SK-N-SH (cell line): Measurements from ENCODE around the gene INTS6. TPM values are rescaled to one million over a fixed set of nuclear protein-coding genes. Genes with fewer than 3 reads are reported as not detected.

Experiments
- CTCF ChIA-PET: fragments of 300-600, 350-600 bp; formaldehyde crosslinking; extraction: SDS; loops from one replicate; lab custom pipeline; 2021; lab: Yijun Ruan, JAX
- POLR2A ChIA-PET: fragments of 350-600 bp; sonication (Branson Sonifier 250); formaldehyde crosslinking; extraction: SDS; loops from one replicate; lab custom pipeline; 2020; ENCODE audit warnings: antibody characterized with exemption, inconsistent platforms; lab: Yijun Ruan, JAX
- DNase-seq: peaks from one replicate; pipeline ENCODE4 v3.0.0; 2012
- H2AFZ ChIP-seq: fragments of 200-600 bp; sonication (generic); 2 replicates; pipeline ENCODE4 v1.8.1; 2016; ENCODE audit warnings: antibody characterized with exemption, mild to moderate bottlenecking, low read depth
- H3F3A ChIP-seq: fragments of 200-600 bp; sonication (generic); replicated peaks from 2 replicates; pipeline ENCODE3; 2016; ENCODE audit warnings: antibody characterized with exemption, mild to moderate bottlenecking; ENCODE audit not compliant: insufficient read depth
- H3K27ac ChIP-seq, 2 experiments: fragments of 200-500 bp in 1 of 2; fragments of 200-600 bp in 1 of 2; sonication (Bioruptor generic) in 1 of 2; sonication (generic), shearing (Covaris generic) in 1 of 2; 2 replicates each; pipeline versions ENCODE4 v1.5.1 to v1.6.1; 2014 to 2016; ENCODE audit warnings: low read depth in 2 of 2, inconsistent platforms in 1 of 2, low read length in 1 of 2, mild to moderate bottlenecking in 1 of 2, mixed read lengths in 1 of 2
- H3K27me3 ChIP-seq: fragments of 200-600 bp; sonication (generic), shearing (Covaris generic); 2 replicates; pipeline ENCODE4 v1.6.1; 2016; ENCODE audit warnings: mixed run types; ENCODE audit not compliant: insufficient read depth
- H3K36me3 ChIP-seq, 2 experiments: fragments of 200-500 bp in 1 of 2; fragments of 200-600 bp in 1 of 2; sonication (Bioruptor generic) in 1 of 2; sonication (generic) in 1 of 2; replicated peaks in 1 of 2; 2 replicates each; pipeline versions ENCODE3 to v1.5.1; 2014 to 2016; ENCODE audit warnings: low read length in 1 of 2, mild to moderate bottlenecking in 1 of 2; ENCODE audit not compliant: insufficient read depth in 2 of 2, control insufficient read depth in 1 of 2
- H3K4me1 ChIP-seq, 2 experiments: fragments of 200-500 bp in 1 of 2; fragments of 200-600 bp in 1 of 2; sonication (Bioruptor generic) in 1 of 2; sonication (generic), shearing (Covaris generic) in 1 of 2; 2 replicates each; pipeline versions ENCODE4 v1.5.1 to v1.6.1; 2014 to 2016; ENCODE audit warnings: low read depth in 1 of 2, low read length in 1 of 2, mixed run types in 1 of 2; ENCODE audit not compliant: insufficient read depth in 2 of 2, control insufficient read depth in 1 of 2
- H3K4me2 ChIP-seq: fragments of 200-600 bp; sonication (generic), shearing (Covaris generic); 2 replicates; pipeline ENCODE4 v1.6.1; 2017; ENCODE audit warnings: mixed run types
- H3K4me3 ChIP-seq, 2 experiments: fragments of 200-500 bp in 1 of 2; fragments of 200-600 bp in 1 of 2; sonication (Bioruptor generic) in 1 of 2; sonication (generic), shearing (Covaris generic) in 1 of 2; 2 replicates each; pipeline versions ENCODE4 v1.5.1 to v1.8.1; 2014 to 2016; ENCODE audit warnings: low read depth in 2 of 2, inconsistent platforms in 1 of 2, low read length in 1 of 2, mild to moderate bottlenecking in 1 of 2, mixed read lengths in 1 of 2, moderate library complexity in 1 of 2
- H3K79me2 ChIP-seq: fragments of 200-600 bp; sonication (generic); 2 replicates; pipeline ENCODE4 v1.8.1; 2017; ENCODE audit warnings: mild to moderate bottlenecking; ENCODE audit not compliant: insufficient read depth
- H3K9ac ChIP-seq: fragments of 200-600 bp; sonication (generic); 2 replicates; pipeline ENCODE4 v1.6.1; 2017; ENCODE audit warnings: mixed run types
- H3K9me2 ChIP-seq: fragments of 200-600 bp; sonication (generic); 2 replicates; pipeline ENCODE4 v1.6.1; 2017; ENCODE audit warnings: mixed run types
- H3K9me3 ChIP-seq: fragments of 200-600 bp; sonication (generic); 2 replicates; pipeline ENCODE4 v1.6.1; 2017; ENCODE audit warnings: mixed run types, mild to moderate bottlenecking, moderate library complexity
- H4K20me1 ChIP-seq: fragments of 200-600 bp; sonication (generic); 2 replicates; pipeline ENCODE4 v1.6.1; 2017; ENCODE audit warnings: mild to moderate bottlenecking, mixed run types; ENCODE audit not compliant: insufficient read depth
- CTCF ChIP-seq: fragments of 200-600 bp; sonication (generic); IDR thresholded peaks from 2 replicates; pipeline ENCODE4 v1.6.1; 2017; ENCODE audit warnings: antibody characterized with exemption, mild to moderate bottlenecking, moderate library complexity
- FOSL2 ChIP-seq: IDR thresholded peaks from 2 replicates; pipeline ENCODE4 v1.4.0; 2012; ENCODE audit warnings: low read depth, mild to moderate bottlenecking, moderate library complexity, borderline replicate concordance
- FOXM1 ChIP-seq: IDR thresholded peaks from 2 replicates; pipeline ENCODE4 v1.4.0; 2012; ENCODE audit warnings: low read depth, mild to moderate bottlenecking
- GATA2 ChIP-seq: sonication (generic); formaldehyde crosslinking; IDR thresholded peaks from 2 replicates; pipeline ENCODE4 v1.5.0; 2020; ENCODE audit warnings: mild to moderate bottlenecking, missing genetic modification reagents
- IRF3 ChIP-seq: fragments of 150-350 bp; IDR thresholded peaks from 2 replicates; pipeline ENCODE4 v1.6.1; 2016; ENCODE audit warnings: mild to moderate bottlenecking, low read depth, low read length
- JUND ChIP-seq: IDR thresholded peaks from 2 replicates; pipeline ENCODE4 v1.4.0; 2012
- MAX ChIP-seq: IDR thresholded peaks from 2 replicates; pipeline ENCODE4 v1.4.0; 2012; ENCODE audit warnings: low read depth
- MEF2A ChIP-seq: IDR thresholded peaks from 2 replicates; pipeline ENCODE4 v1.4.0; 2012; ENCODE audit warnings: low read depth, borderline replicate concordance
- MXI1 ChIP-seq: IDR thresholded peaks from 2 replicates; pipeline ENCODE4 v1.6.1; 2012; ENCODE audit warnings: mild to moderate bottlenecking, low read depth, low read length, improper control_type of control experiment
- NFIC ChIP-seq: IDR thresholded peaks from 2 replicates; pipeline ENCODE4 v1.4.0; 2012; ENCODE audit warnings: borderline replicate concordance
- POLR2AphosphoS5 ChIP-seq: IDR thresholded peaks from 2 replicates; pipeline ENCODE4 v1.6.1; 2012; ENCODE audit warnings: low read depth, low read length
- RAD21 ChIP-seq: IDR thresholded peaks from 2 replicates; pipeline ENCODE4 v1.6.1; 2012; ENCODE audit warnings: mild to moderate bottlenecking, low read length
- RCOR1 ChIP-seq: fragments of 150-350 bp; IDR thresholded peaks from 2 replicates; pipeline ENCODE4 v1.6.1; 2017; ENCODE audit warnings: antibody characterized with exemption, low read length
- RFX5 ChIP-seq: IDR thresholded peaks from 2 replicates; pipeline ENCODE4 v1.6.1; 2012; ENCODE audit warnings: mild to moderate bottlenecking, improper control_type of control experiment, low read length
- TAF1 ChIP-seq: IDR thresholded peaks from 2 replicates; pipeline ENCODE4 v1.6.1; 2012; ENCODE audit warnings: low read depth, mild to moderate bottlenecking, low read length, moderate library complexity, borderline replicate concordance
- TCF12 ChIP-seq: IDR thresholded peaks from 2 replicates; pipeline ENCODE4 v1.4.0; 2012
- TEAD4 ChIP-seq: IDR thresholded peaks from 2 replicates; pipeline ENCODE4 v1.4.0; 2012; ENCODE audit warnings: mild to moderate bottlenecking, borderline replicate concordance; ENCODE audit not compliant: insufficient read depth
- USF2 ChIP-seq: fragments of 150-350 bp; IDR thresholded peaks from 2 replicates; pipeline ENCODE4 v1.6.1; 2017; ENCODE audit warnings: antibody characterized with exemption, low read length, low read depth, borderline replicate concordance
- YY1 ChIP-seq: IDR thresholded peaks from 2 replicates; pipeline ENCODE4 v1.4.0; 2012; ENCODE audit warnings: low read depth, mild to moderate bottlenecking
- ZBTB33 ChIP-seq: IDR thresholded peaks from 2 replicates; pipeline ENCODE4 v1.4.0; 2012; ENCODE audit warnings: low read depth, borderline replicate concordance
- WGBS: methylation state at CpG from one replicate; pipeline ENCODE4 v1.1.6; 2017; ENCODE audit warnings: low lambda C conversion rate; 5-methylcytosine and 5-hydroxymethylcytosine counted together
- polyA plus RNA-seq, 3 experiments: library from polyadenylated mRNA; depleted of rRNA; stranded (reverse); fragments of >200 nt; gene quantifications; 2 replicates each; pipeline ENCODE4 v1.2.3, GENCODE V29; 2012

INTS6 gene
- polyA plus RNA-seq, 1 of the 3 experiments (the other 2 are of a cell fraction) = 7.7 TPM

- TF ChIP-seq TEAD4 = no peak
- TF ChIP-seq POLR2AphosphoS5 = no peak
- no peak for TF ChIP-seq MAX
- TF ChIP-seq TCF12 = no peak
- no peak for TF ChIP-seq IRF3
- no peak for TF ChIP-seq FOSL2
- no peak for TF ChIP-seq JUND
- TF ChIP-seq YY1 = no peak
- TF ChIP-seq RCOR1 = no peak
- no peak for TF ChIP-seq CTCF
- no peak for TF ChIP-seq NFIC
- TF ChIP-seq RAD21 = no peak
- TF ChIP-seq USF2 = no peak
- TF ChIP-seq TAF1 = no peak
- TF ChIP-seq MXI1 = no peak
- TF ChIP-seq MEF2A = no peak
- TF ChIP-seq FOXM1 = no peak
- no peak for TF ChIP-seq RFX5
- TF ChIP-seq ZBTB33 = no peak
- TF ChIP-seq GATA2 = no peak
- no peaks in the 10 kb centered on the region for H4K20me1 ChIP-seq
- H3K9me3 ChIP-seq = no peaks in the 10 kb centered on the region
- ChIA-PET POLR2A (no interaction called here), CTCF (interaction anchor here (0.9 to 1.5 kb wide), 2 partner anchors 8 to 204 kb away, joined by 3 to 8 read pairs; no protein-coding TSS in a partner anchor)
- H3K4me3 ChIP-seq = no peak overlapping the region
- H2AFZ ChIP-seq = no peak overlapping the region
- no peak overlapping the region for H3K9ac ChIP-seq
- no peak for DNase-seq
- no peaks in the 10 kb centered on the region for H3K79me2 ChIP-seq
- no peaks in the 10 kb centered on the region for H3K9me2 ChIP-seq
- 60% methylated on average over 3 of the region's 3 CpGs for WGBS
- no peak overlapping the region for H3K27ac ChIP-seq
- no peaks in the 10 kb centered on the region for H3F3A ChIP-seq
- no peak overlapping the region for H3K4me2 ChIP-seq
- H3K4me1 ChIP-seq = peaks cover 0 to 4% of the 10 kb centered on the region in 2 experiments; a peak in 1 of 4 replicates
- H3K36me3 ChIP-seq = no peaks in the 10 kb centered on the region
- H3K27me3 ChIP-seq = no peaks in the 10 kb centered on the region
Observed at GRCh38 chr13:51329606-51330005, 123.2 kb downstream of the INTS6 start.
